H1 (cell line): Measurements from ENCODE around the gene APOBEC3C. TPM values are rescaled to one million over a fixed set of nuclear protein-coding genes. Genes with fewer than 3 reads are reported as not detected.
"Not testable (repeated sequence)": the region's sequence is repeated elsewhere in the genome, so short reads cannot be mapped to it uniquely, and the experiment has no call there.

Source experiments
- CTCF ChIA-PET: fragments of 300-600 bp; sonication (Branson Sonifier 250); formaldehyde crosslinking; loops from one replicate; lab custom pipeline; 2021; ENCODE audit not compliant: partially characterized antibody; lab: Charles Lee
- POLR2A ChIA-PET: fragments of 300-600 bp; sonication (Branson Sonifier 250); formaldehyde crosslinking; loops from one replicate; lab custom pipeline; 2021; ENCODE audit warnings: inconsistent platforms; ENCODE audit not compliant: partially characterized antibody; lab: Charles Lee
- DNase-seq, 2 experiments: peaks; one replicate each; pipeline versions ENCODE4 v3.0.0 to v3.0.0-alpha.2; 2010 to 2022; ENCODE audit warnings: low spot score in 2 of 2, low read depth in 1 of 2, mixed read lengths in 1 of 2
- FAIRE-seq: peaks from 2 replicates; lab custom pipeline; 2011; peaks lifted over from hg19 to GRCh38; lab: Jason Lieb, UNC
- H2AFZ ChIP-seq: 2 replicates; pipeline ENCODE4 v1.8.1; 2012; ENCODE audit warnings: low read length, inconsistent platforms
- H2AK5ac ChIP-seq: 2 replicates; pipeline ENCODE4 v1.6.1; 2013; ENCODE audit warnings: low read depth, low read length
- H2BK120ac ChIP-seq: replicated peaks from 2 replicates; pipeline ENCODE3; 2013; ENCODE audit warnings: low read depth, low read length, inconsistent platforms
- H2BK12ac ChIP-seq: 2 replicates; pipeline ENCODE4 v1.6.1; 2013; ENCODE audit warnings: low read depth, low read length
- H2BK15ac ChIP-seq: 2 replicates; pipeline ENCODE4 v1.6.1; 2013; ENCODE audit warnings: low read length
- H2BK20ac ChIP-seq: 2 replicates; pipeline ENCODE4 v1.6.1; 2013; ENCODE audit warnings: low read length
- H2BK5ac ChIP-seq: 2 replicates; pipeline ENCODE4 v1.6.1; 2013; ENCODE audit warnings: low read depth, low read length
- H3K14ac ChIP-seq: 2 replicates; pipeline ENCODE4 v1.6.1; 2013; ENCODE audit warnings: inconsistent platforms; ENCODE audit not compliant: insufficient read length
- H3K18ac ChIP-seq: 2 replicates; pipeline ENCODE4 v1.6.1; 2013; ENCODE audit warnings: low read length; ENCODE audit errors: extremely low read depth
- H3K23ac ChIP-seq: 2 replicates; pipeline ENCODE4 v1.6.1; 2013; ENCODE audit warnings: inconsistent platforms; ENCODE audit not compliant: insufficient read length
- H3K23me2 ChIP-seq: 2 replicates; pipeline ENCODE4 v1.6.1; 2013; ENCODE audit warnings: low read depth, low read length
- H3K27ac ChIP-seq: 2 replicates; pipeline ENCODE4 v1.6.1; 2011; ENCODE audit warnings: low read depth, low read length, inconsistent platforms
- H3K27me3 ChIP-seq, 4 experiments: replicated peaks in 1 of 4; 1 replicate in 1 of 4; 2 replicates in 3 of 4; pipeline versions ENCODE4 v1.6.1 to v1.8.1; 2011 to 2013; ENCODE audit warnings: low read length in 3 of 4, mild to moderate bottlenecking in 3 of 4, inconsistent platforms in 2 of 4, mixed read lengths in 2 of 4, moderate library complexity in 1 of 4; ENCODE audit not compliant: control insufficient read depth in 3 of 4, insufficient read depth in 3 of 4; ENCODE audit errors: extremely low read depth in 1 of 4
- H3K36me3 ChIP-seq, 4 experiments: 2 replicates each; pipeline versions ENCODE4 v1.6.1 to v1.8.1; 2011 to 2013; ENCODE audit warnings: mild to moderate bottlenecking in 4 of 4, low read length in 3 of 4, moderate library complexity in 2 of 4, control low read depth in 1 of 4, inconsistent platforms in 1 of 4; ENCODE audit not compliant: insufficient read depth in 4 of 4, control insufficient read depth in 2 of 4
- H3K4ac ChIP-seq: replicated peaks from 2 replicates; pipeline ENCODE3; 2013; ENCODE audit warnings: low read length, low read depth, mixed read lengths, inconsistent platforms; ENCODE audit not compliant: insufficient read length
- H3K4me1 ChIP-seq, 4 experiments: replicated peaks in 1 of 4; 1 replicate in 1 of 4; 2 replicates in 3 of 4; pipeline versions ENCODE4 v1.6.1 to v1.8.1; 2011 to 2013; ENCODE audit warnings: low read length in 3 of 4, inconsistent platforms in 2 of 4, mixed read lengths in 1 of 4; ENCODE audit not compliant: insufficient read depth in 4 of 4, control insufficient read depth in 3 of 4
- H3K4me2 ChIP-seq, 2 experiments: 2 replicates each; pipeline versions ENCODE4 v1.6.1 to v1.8.1; 2011 to 2013; ENCODE audit warnings: low read depth in 2 of 2, low read length in 2 of 2, control low read depth in 1 of 2, inconsistent platforms in 1 of 2, mild to moderate bottlenecking in 1 of 2; ENCODE audit not compliant: insufficient read depth in 1 of 2
- H3K4me3 ChIP-seq, 4 experiments: fragments of 200-600, 300-600 bp in 1 of 4; sonication (generic), shearing (Covaris generic), sonication (Bioruptor Twin) in 1 of 4; 2 replicates each; pipeline versions ENCODE4 v1.5.1 to v1.8.1; 2011 to 2016; ENCODE audit warnings: low read length in 4 of 4, low read depth in 3 of 4, control low read depth in 2 of 4, inconsistent platforms in 2 of 4, mild to moderate bottlenecking in 2 of 4, mixed read lengths in 1 of 4, moderate library complexity in 1 of 4; ENCODE audit not compliant: insufficient read depth in 2 of 4; ENCODE audit errors: extremely low read depth in 1 of 4
- H3K56ac ChIP-seq: replicated peaks from 2 replicates; pipeline ENCODE3; 2013; ENCODE audit warnings: low read depth, mild to moderate bottlenecking, mixed read lengths, low read length, inconsistent platforms; ENCODE audit not compliant: insufficient read length
- H3K79me1 ChIP-seq: 2 replicates; pipeline ENCODE4 v1.6.1; 2013; ENCODE audit warnings: low read depth, low read length, control low read depth
- H3K79me2 ChIP-seq, 2 experiments: 2 replicates each; pipeline versions ENCODE4 v1.6.1 to v1.8.1; 2012 to 2013; ENCODE audit warnings: low read length in 2 of 2, mild to moderate bottlenecking in 2 of 2, inconsistent platforms in 1 of 2; ENCODE audit not compliant: insufficient read depth in 2 of 2, control insufficient read depth in 1 of 2
- H3K9ac ChIP-seq, 4 experiments: replicated peaks in 1 of 4; 1 replicate in 1 of 4; 2 replicates in 3 of 4; pipeline versions ENCODE4 v1.6.1 to v1.8.1; 2011 to 2013; ENCODE audit warnings: low read depth in 3 of 4, low read length in 3 of 4, control low read depth in 2 of 4, mild to moderate bottlenecking in 2 of 4, moderate library complexity in 2 of 4, inconsistent platforms in 1 of 4; ENCODE audit errors: extremely low read depth in 1 of 4
- H3K9me3 ChIP-seq, 2 experiments: 2 replicates each; pipeline versions ENCODE4 v1.6.1 to v1.8.1; 2012 to 2013; ENCODE audit warnings: mild to moderate bottlenecking in 2 of 2, moderate library complexity in 2 of 2, control low read depth in 1 of 2, inconsistent platforms in 1 of 2, low read depth in 1 of 2, low read length in 1 of 2, mixed read lengths in 1 of 2; ENCODE audit not compliant: insufficient read depth in 2 of 2
- H4K20me1 ChIP-seq, 2 experiments: replicated peaks in 1 of 2; 2 replicates each; pipeline versions ENCODE3 to v1.8.1; 2011 to 2013; ENCODE audit warnings: inconsistent platforms in 2 of 2, low read length in 2 of 2, mild to moderate bottlenecking in 1 of 2; ENCODE audit not compliant: insufficient read depth in 2 of 2, control insufficient read depth in 1 of 2
- H4K5ac ChIP-seq: 2 replicates; pipeline ENCODE4 v1.6.1; 2013; ENCODE audit warnings: low read length, low read depth, mixed read lengths, inconsistent platforms; ENCODE audit not compliant: insufficient read length
- H4K8ac ChIP-seq: 2 replicates; pipeline ENCODE4 v1.8.0; 2013; ENCODE audit warnings: mild to moderate bottlenecking, moderate library complexity, low read length, inconsistent platforms; ENCODE audit not compliant: insufficient read depth; ENCODE audit errors: extremely low read depth
- H4K91ac ChIP-seq: replicated peaks from 2 replicates; pipeline ENCODE3; 2013; ENCODE audit warnings: low read length, mixed read lengths, inconsistent platforms; ENCODE audit not compliant: insufficient read length
- CTBP2 ChIP-seq: IDR thresholded peaks from 2 replicates; pipeline ENCODE4 v1.7.0; 2011; ENCODE audit warnings: borderline replicate concordance, mild to moderate bottlenecking, moderate library complexity, mixed read lengths, low read length; ENCODE audit not compliant: insufficient read depth, insufficient read length
- TAF1 ChIP-seq: IDR thresholded peaks from 2 replicates; pipeline ENCODE4 v1.6.1; 2011; ENCODE audit warnings: mild to moderate bottlenecking, low read depth, low read length
- WGBS, 2 experiments: shearing (Covaris generic) in 1 of 2; methylation state at CpG; one replicate each; pipeline versions ENCODE4 v1.1.6 to v1.1.7; 2013 to 2015; ENCODE audit warnings: low lambda C conversion rate in 2 of 2, mixed read lengths in 2 of 2, inconsistent platforms in 1 of 2, low coverage in 1 of 2, missing lambda C conversion rate in 1 of 2; ENCODE audit not compliant: insufficient replicate concordance in 2 of 2, insufficient coverage in 1 of 2, insufficient read length in 1 of 2; ENCODE audit errors: extremely low coverage in 1 of 2, missing lambda C conversion rate in 1 of 2; 5-methylcytosine and 5-hydroxymethylcytosine counted together
- polyA plus RNA-seq, 7 experiments: library from polyadenylated mRNA; depleted of rRNA in 3 of 7; stranded (reverse) in 5 of 7; unstranded in 2 of 7; fragments of >200 nt in 5 of 7; fragments of 200-250 nt in 2 of 7; gene quantifications; 1 replicate in 5 of 7; 2 replicates in 1 of 7; 4 replicates in 1 of 7; pipeline versions ENCODE4 v1.2.1 to v1.2.3, GENCODE V29; 2011 to 2013; ENCODE audit warnings: missing spikeins in 2 of 7, mixed read lengths in 2 of 7
- total RNA-seq: library from RNA; stranded (reverse); fragmentation: NEBNext Ultra II Directional; extraction: Animal tissue kit (Norgen Biotek cat#: 25700); gene quantifications from 2 replicates; pipeline ENCODE4 v1.2.1, GENCODE V29; 2021

APOBEC3C gene
- total and polyA plus RNA-seq, 2 of the 8 experiments (the other 6 are each of a cell fraction or from before 2014, with no cell fraction given) = 20.3 to 23.3 TPM

- TF ChIP-seq CTBP2 (no peak), TAF1 (no peak)
These were observed 39.3 kb upstream of the APOBEC3C start (continued) for GRCh38 chr22:38974826-38975175.

GRCh38 chr22:38977289-38977688, 36.8 kb upstream of the APOBEC3C start:
- H3K36me3 ChIP-seq, H2BK20ac ChIP-seq, H3K23me2 ChIP-seq, H3K27me3 ChIP-seq, POLR2A ChIA-PET, H3K27ac ChIP-seq, H2BK15ac ChIP-seq, FAIRE-seq, H3K4me1 ChIP-seq, H3K9ac ChIP-seq, H2AK5ac ChIP-seq, H3K18ac ChIP-seq, H3K79me1 ChIP-seq, H2BK120ac ChIP-seq, H2BK12ac ChIP-seq, H2BK5ac ChIP-seq, H3K56ac ChIP-seq, H3K4ac ChIP-seq, DNase-seq, H3K4me3 ChIP-seq, H4K20me1 ChIP-seq, H4K91ac ChIP-seq, CTCF ChIA-PET, H4K8ac ChIP-seq, H4K5ac ChIP-seq, H3K4me2 ChIP-seq, H3K23ac ChIP-seq, H3K79me2 ChIP-seq, H2AFZ ChIP-seq, H3K14ac ChIP-seq: not testable (repeated sequence)
- 87% methylated on average over 4 of the region's 4 CpGs; no CpG with 5 or more reads in 1 of the 2 experiments for WGBS, 2 experiments
- peaks cover 6 to 18% of the 10 kb centered on the region in 2 experiments; a peak in 3 of 4 replicates for H3K9me3 ChIP-seq
